CD4-positive, alpha-beta memory T cell (primary cell): ENCODE measurements around the gene SCO2. TPM values are rescaled to one million over a fixed set of nuclear protein-coding genes. Genes with fewer than 3 reads are reported as not detected.

ENCODE experiments used
- CTCF ChIA-PET: fragments of 350-600 bp; sonication (Branson Sonifier 250); formaldehyde crosslinking; loops from one replicate; lab custom pipeline; 2021; ENCODE audit warnings: inconsistent platforms; ENCODE audit not compliant: partially characterized antibody; lab: Charles Lee
- POLR2A ChIA-PET: fragments of 350-600 bp; sonication (Branson Sonifier 250); formaldehyde crosslinking; loops from one replicate; lab custom pipeline; 2021; ENCODE audit not compliant: partially characterized antibody; lab: Charles Lee
- DNase-seq, 5 donors: peaks; one replicate each; pipeline versions ENCODE4 v3.0.0 to v3.0.0-alpha.2; 2020 to 2022; ENCODE audit warnings: mixed read lengths in 1 of 5
- H3K27ac ChIP-seq: one replicate; pipeline ENCODE4 v1.7.0; 2013; ENCODE audit warnings: low read depth, low read length
- H3K27me3 ChIP-seq: 2 replicates; pipeline ENCODE4 v1.7.0; 2013; ENCODE audit warnings: mild to moderate bottlenecking, low read length, moderate library complexity; ENCODE audit not compliant: insufficient read depth
- H3K36me3 ChIP-seq: 2 replicates; pipeline ENCODE4 v1.7.0; 2013; ENCODE audit warnings: mild to moderate bottlenecking, low read length, moderate library complexity; ENCODE audit not compliant: insufficient read depth
- H3K4me1 ChIP-seq: 2 replicates; pipeline ENCODE4 v1.7.0; 2013; ENCODE audit warnings: mild to moderate bottlenecking, low read length, moderate library complexity; ENCODE audit not compliant: insufficient read depth
- H3K4me3 ChIP-seq, 2 donors: one replicate each; pipeline ENCODE4 v1.7.0; 2013; ENCODE audit warnings: low read length in 2 of 2, mild to moderate bottlenecking in 1 of 2
- H3K9me3 ChIP-seq, 2 donors: one replicate each; pipeline ENCODE4 v1.7.0; 2013; ENCODE audit warnings: low read length in 2 of 2, control low read depth in 1 of 2; ENCODE audit not compliant: control insufficient read depth in 1 of 2
- H3K27ac Mint-ChIP-seq, 7 donors: one replicate each; pipeline ENCODE4 v1.8.0; 2020 to 2021; ENCODE audit warnings: mixed read lengths in 7 of 7, mild to moderate bottlenecking in 6 of 7, inconsistent platforms in 3 of 7, moderate library complexity in 3 of 7
- H3K27me3 Mint-ChIP-seq, 2 donors: one replicate each; pipeline ENCODE4 v1.8.0; 2020 to 2021; ENCODE audit warnings: mixed read lengths in 2 of 2
- H3K36me3 Mint-ChIP-seq, 2 donors: one replicate each; pipeline ENCODE4 v1.8.0; 2020 to 2021; ENCODE audit warnings: mixed read lengths in 2 of 2, inconsistent platforms in 1 of 2, mild to moderate bottlenecking in 1 of 2
- H3K4me1 Mint-ChIP-seq, 4 donors: one replicate each; pipeline ENCODE4 v1.8.0; 2020 to 2021; ENCODE audit warnings: mixed read lengths in 4 of 4, mild to moderate bottlenecking in 1 of 4
- H3K4me3 Mint-ChIP-seq, 8 donors: one replicate each; pipeline ENCODE4 v1.8.0; 2020 to 2021; ENCODE audit warnings: mixed read lengths in 8 of 8, mild to moderate bottlenecking in 7 of 8, moderate library complexity in 6 of 8, inconsistent platforms in 3 of 8
- H3K9me3 Mint-ChIP-seq, 8 donors: one replicate each; pipeline ENCODE4 v1.8.0; 2020 to 2021; ENCODE audit warnings: mixed read lengths in 8 of 8, mild to moderate bottlenecking in 5 of 8, inconsistent platforms in 3 of 8, moderate library complexity in 1 of 8
- intact Hi-C: fragments of 100-400 bp; cut with micrococcal nuclease; formaldehyde crosslinking; loops from one replicate; pipeline ENCODE4 v1.15.1; 2023
- polyA plus RNA-seq, 2 donors: library from polyadenylated mRNA; unstranded; fragments of 300-500 nt; fragmentation: Illumina TruSeq; gene quantifications; one replicate each; pipeline ENCODE4 v1.2.3, GENCODE V29; 2021
- total RNA-seq, 2 experiments: library from RNA; stranded (reverse); gene quantifications; one replicate each; pipeline ENCODE4 v1.2.3, GENCODE V29; 2021

The SCO2 gene
- total and polyA plus RNA-seq, 4 experiments from 2014 or later = 3.6 to 8.1 TPM; not detected in 2

GRCh38 chr22:50505276-50505775 lies 20.1 kb downstream of the SCO2 start:
- no peaks in the 10 kb centered on the region for H3K9me3 ChIP-seq
- no peak overlapping the region for H3K27ac ChIP-seq
- ChIA-PET CTCF (no interaction called here), POLR2A (interaction anchor here (1.2 to 7.6 kb wide), 5 partner anchors 20 to 116 kb away, joined by 5 to 242 read pairs (median 71); partner anchors contain the start of genes SBF1, SCO2 and TYMP)
- Mint-ChIP-seq H3K4me3 (peak overlapping the region in 2 of 8 donors; percentile 58 to 68), H3K27ac (peak overlapping the region in 1 of 7 donors; percentile 30), H3K9me3 (no peaks in the 10 kb centered on the region), H3K27me3 (no peaks in the 10 kb centered on the region), H3K4me1 (peaks cover 10 to 26% (median 18%) of the 10 kb centered on the region in 4 donors), H3K36me3 (peaks cover 0 to 22% of the 10 kb centered on the region in 2 donors)
- H3K27me3 ChIP-seq = no peaks in the 10 kb centered on the region
- no peak overlapping the region for H3K4me3 ChIP-seq
- no peak for DNase-seq
- H3K4me1 ChIP-seq = peaks cover 28% of the 10 kb centered on the region
- intact Hi-C loops = loop anchor here (5.0 kb wide), 1 partner anchor 42 kb away; the partner anchor contains the start of gene KLHDC7B
- H3K36me3 ChIP-seq = peaks cover 22% of the 10 kb centered on the region

GRCh38 chr22:50504369-50505211 lies 20.8 kb downstream of the SCO2 start:
- ChIA-PET CTCF (interaction anchor here (0.9 to 1.3 kb wide), 2 partner anchors 21 to 123 kb away, joined by 4 to 5 read pairs; partner anchors contain the start of gene SCO2), POLR2A (interaction anchor here (1.2 to 5.0 kb wide), 3 partner anchors 21 to 117 kb away, joined by 5 to 76 read pairs (median 71); partner anchors contain the start of genes SBF1 and SCO2)
- H3K36me3 ChIP-seq = peaks cover 22% of the 10 kb centered on the region
- no peaks in the 10 kb centered on the region for H3K27me3 ChIP-seq
- Mint-ChIP-seq H3K27me3 (no peaks in the 10 kb centered on the region), H3K4me1 (peaks cover 9 to 24% (median 17%) of the 10 kb centered on the region in 4 donors), H3K9me3 (no peaks in the 10 kb centered on the region), H3K4me3 (no peak overlapping the region), H3K36me3 (peaks cover 0 to 22% of the 10 kb centered on the region in 2 donors), H3K27ac (no peak overlapping the region)
- no peak overlapping the region for H3K4me3 ChIP-seq
- intact Hi-C loops = loop anchor here (5.0 kb wide), 1 partner anchor 43 kb away; the partner anchor contains the start of gene KLHDC7B
- H3K4me1 ChIP-seq = peaks cover 27% of the 10 kb centered on the region
- H3K27ac ChIP-seq = no peak overlapping the region
- no peak for DNase-seq
- no peaks in the 10 kb centered on the region for H3K9me3 ChIP-seq

- H3K27ac ChIP-seq = no peak overlapping the region
- H3K36me3 Mint-ChIP-seq = peaks cover 0 to 15% of the 10 kb centered on the region in 2 donors
- no peak overlapping the region for H3K27ac Mint-ChIP-seq
- DNase-seq = no peak
- peaks cover 22% of the 10 kb centered on the region for H3K36me3 ChIP-seq
- no peaks in the 10 kb centered on the region for H3K9me3 ChIP-seq
- intact Hi-C loops = no loop called here
- POLR2A ChIA-PET = interaction anchor here (0.9 to 2.1 kb wide), 3 partner anchors 22 to 118 kb away, joined by 3 to 7 read pairs (median 5); partner anchors contain the start of gene SCO2
- no peaks in the 10 kb centered on the region for H3K9me3 Mint-ChIP-seq
- CTCF ChIA-PET = interaction anchor here (0.5 to 1.3 kb wide), 3 partner anchors 22 to 156 kb away, joined by 3 to 5 read pairs (median 4); partner anchors contain the start of gene SCO2
- H3K4me3 ChIP-seq = no peak overlapping the region
- peaks cover 3 to 14% (median 8%) of the 10 kb centered on the region in 4 donors for H3K4me1 Mint-ChIP-seq
- no peaks in the 10 kb centered on the region for H3K27me3 ChIP-seq
- peaks cover 18% of the 10 kb centered on the region for H3K4me1 ChIP-seq
- H3K4me3 Mint-ChIP-seq = no peak overlapping the region
- H3K27me3 Mint-ChIP-seq = no peaks in the 10 kb centered on the region
These were observed 21.8 kb downstream of the SCO2 start for GRCh38 chr22:50503475-50504145.

GRCh38 chr22:50502628-50503474 lies 22.5 kb downstream of the SCO2 start:
- no peak overlapping the region for H3K27ac Mint-ChIP-seq
- H3K4me1 ChIP-seq = peaks cover 18% of the 10 kb centered on the region
- no peaks in the 10 kb centered on the region for H3K27me3 ChIP-seq
- no peak overlapping the region for H3K4me3 Mint-ChIP-seq
- peaks cover 22% of the 10 kb centered on the region for H3K36me3 ChIP-seq
- H3K4me1 Mint-ChIP-seq = peaks cover 1 to 9% (median 6%) of the 10 kb centered on the region in 4 donors
- H3K36me3 Mint-ChIP-seq = peaks cover 0 to 10% of the 10 kb centered on the region in 2 donors
- no peak overlapping the region for H3K4me3 ChIP-seq
- H3K9me3 ChIP-seq = no peaks in the 10 kb centered on the region
- no peaks in the 10 kb centered on the region for H3K27me3 Mint-ChIP-seq
- DNase-seq = no peak
- no peak overlapping the region for H3K27ac ChIP-seq
- intact Hi-C loops = no loop called here
- CTCF ChIA-PET = interaction anchor here (1.3 kb wide), 1 partner anchor 23 kb away, joined by 5 read pairs; the partner anchor contains the start of gene SCO2
- POLR2A ChIA-PET = interaction anchor here (0.9 to 2.1 kb wide), 3 partner anchors 23 to 118 kb away, joined by 3 to 7 read pairs (median 5); partner anchors contain the start of gene SCO2
- no peaks in the 10 kb centered on the region for H3K9me3 Mint-ChIP-seq

- no peak overlapping the region for H3K27ac Mint-ChIP-seq
- H3K4me3 Mint-ChIP-seq = no peak overlapping the region
- Histone ChIP-seq H3K27ac (no peak overlapping the region), H3K27me3 (no peaks in the 10 kb centered on the region), H3K4me1 (peaks cover 17% of the 10 kb centered on the region), H3K9me3 (no peaks in the 10 kb centered on the region), H3K4me3 (no peak overlapping the region), H3K36me3 (peaks cover 22% of the 10 kb centered on the region)
- H3K27me3 Mint-ChIP-seq = no peaks in the 10 kb centered on the region
- peaks cover under 1 to 7% (median 4%) of the 10 kb centered on the region in 4 donors for H3K4me1 Mint-ChIP-seq
- POLR2A ChIA-PET = interaction anchor here (1.9 to 3.2 kb wide), 3 partner anchors 23 to 119 kb away, joined by 5 to 11 read pairs (median 7); partner anchors contain the start of gene SCO2
- intact Hi-C loops = no loop called here
- CTCF ChIA-PET = no interaction called here
- DNase-seq = no peak
- peaks cover 0 to 6% of the 10 kb centered on the region in 2 donors for H3K36me3 Mint-ChIP-seq
- H3K9me3 Mint-ChIP-seq = no peaks in the 10 kb centered on the region
These were observed 23.3 kb downstream of the SCO2 start for GRCh38 chr22:50502096-50502495.

- H3K27ac Mint-ChIP-seq = peak overlapping the region in 1 of 7 donors; percentile 30
- Histone ChIP-seq H3K27me3 (no peaks in the 10 kb centered on the region), H3K4me3 (no peak overlapping the region), H3K9me3 (no peaks in the 10 kb centered on the region), H3K4me1 (peaks cover 3% of the 10 kb centered on the region), H3K36me3 (peaks cover 16% of the 10 kb centered on the region), H3K27ac (no peak overlapping the region)
- DNase-seq = no peak
- intact Hi-C loops = no loop called here
- no peak overlapping the region for H3K4me3 Mint-ChIP-seq
- ChIA-PET CTCF (interaction anchor here (1.3 to 1.9 kb wide), 5 partner anchors 18 to 120 kb away, joined by 3 to 10 read pairs (median 5); partner anchors contain the start of genes SCO2 and SYCE3), POLR2A (interaction anchor here (1.0 to 3.4 kb wide), 4 partner anchors 26 to 121 kb away, joined by 3 to 21 read pairs (median 14); partner anchors contain the start of gene SCO2)
- peaks cover 0 to 5% (median under 1%) of the 10 kb centered on the region in 4 donors for H3K4me1 Mint-ChIP-seq
- H3K27me3 Mint-ChIP-seq = no peaks in the 10 kb centered on the region
- no peaks in the 10 kb centered on the region for H3K9me3 Mint-ChIP-seq
- peaks cover 0 to 3% of the 10 kb centered on the region in 2 donors for H3K36me3 Mint-ChIP-seq
These were observed 24.9 kb downstream of the SCO2 start for GRCh38 chr22:50500452-50500851.
